HepG2 (cell line): ENCODE data around the gene STMN3. TPM values are rescaled to one million over a fixed set of nuclear protein-coding genes. Genes with fewer than 3 reads are reported as not detected.
A peak's percentile ranks its signal among the peaks of the same experiment; 100 is the strongest.

Experiments used
- ATAC-seq: fragments of 200-7000 bp; cut with Tn5 transposase; 3 replicates; pipeline ENCODE4 v1.9.1; 2020; ENCODE audit warnings: mild to moderate bottlenecking, moderate library complexity
- BruUV-seq: library from RNA; stranded (reverse); fragments of 400-500 nt; replicated peaks from 2 replicates; lab custom pipeline; 2021; lab: Mats Ljungman, UMichigan
- CTCF ChIA-PET: fragments of 300-600 bp; formaldehyde crosslinking; extraction: SDS; loops from one replicate; lab custom pipeline; 2021; ENCODE audit warnings: low total read pairs, inconsistent platforms, low intra/inter-chr PET ratio; lab: Yijun Ruan, JAX
- POLR2A ChIA-PET: fragments of 350-600 bp; sonication (Branson Sonifier 250); formaldehyde crosslinking; loops from one replicate; lab custom pipeline; 2020; ENCODE audit warnings: antibody characterized with exemption, inconsistent platforms; lab: Yijun Ruan, JAX
- DNase-seq: peaks from one replicate; pipeline ENCODE4 v3.0.0-alpha.2; 2015; ENCODE audit warnings: low spot score
- FAIRE-seq: peaks from 3 replicates; lab custom pipeline; 2011; peaks lifted over from hg19 to GRCh38; lab: Jason Lieb, UNC
- H2AFZ ChIP-seq: one replicate; pipeline ENCODE4 v1.6.1; 2011; ENCODE audit warnings: low read length, inconsistent platforms
- H3K27ac ChIP-seq: fragments of 300-600 bp; 3 replicates; pipeline ENCODE4 v1.8.0; 2011; ENCODE audit warnings: mixed run types, mild to moderate bottlenecking, mixed read lengths, low read length, inconsistent platforms; ENCODE audit not compliant: insufficient read depth; ENCODE audit errors: extremely low read length
- H3K27me3 ChIP-seq, 2 experiments: fragments of 200-600 bp in 1 of 2; 2 replicates in 1 of 2; 3 replicates in 1 of 2; pipeline versions ENCODE4 v1.6.0 to v1.8.0; 2011; ENCODE audit warnings: low read length in 2 of 2, mild to moderate bottlenecking in 2 of 2, moderate library complexity in 2 of 2, inconsistent platforms in 1 of 2; ENCODE audit not compliant: insufficient read depth in 2 of 2, control insufficient read depth in 1 of 2
- H3K36me3 ChIP-seq, 2 experiments: fragments of 200-600 bp in 1 of 2; replicated peaks in 1 of 2; 2 replicates in 1 of 2; 3 replicates in 1 of 2; pipeline versions ENCODE4 v1.5.1 to v1.8.0; 2011; ENCODE audit warnings: low read length in 2 of 2, inconsistent platforms in 1 of 2; ENCODE audit not compliant: insufficient read depth in 2 of 2, control insufficient read depth in 1 of 2
- H3K4me1 ChIP-seq: 2 replicates; pipeline ENCODE4 v1.5.1; 2012; ENCODE audit warnings: low read length, inconsistent platforms; ENCODE audit not compliant: insufficient read depth
- H3K4me2 ChIP-seq: 2 replicates; pipeline ENCODE4 v1.6.0; 2011; ENCODE audit warnings: low read depth, low read length, inconsistent platforms
- H3K4me3 ChIP-seq, 3 experiments: fragments of 200-600 bp in 1 of 3; sonication (generic), shearing (Covaris generic) in 1 of 3; replicated peaks in 1 of 3; 2 replicates each; pipeline ENCODE4 v1.5.1; 2011 to 2016; ENCODE audit warnings: low read length in 3 of 3, inconsistent platforms in 2 of 3, low read depth in 2 of 3, mild to moderate bottlenecking in 2 of 3, control low read depth in 1 of 3, mixed read lengths in 1 of 3; ENCODE audit not compliant: insufficient read depth in 1 of 3
- H3K79me2 ChIP-seq: one replicate; pipeline ENCODE4 v1.6.1; 2011; ENCODE audit warnings: low read length, inconsistent platforms; ENCODE audit not compliant: insufficient read depth
- H3K9ac ChIP-seq: 2 replicates; pipeline ENCODE4 v1.6.0; 2011; ENCODE audit warnings: mild to moderate bottlenecking, low read depth, low read length, inconsistent platforms; ENCODE audit not compliant: insufficient read depth
- H3K9me3 ChIP-seq: 2 replicates; pipeline ENCODE4 v1.5.1; 2012; ENCODE audit warnings: mild to moderate bottlenecking, low read length
- H4K20me1 ChIP-seq: 2 replicates; pipeline ENCODE4 v1.6.0; 2011; ENCODE audit warnings: inconsistent platforms, mild to moderate bottlenecking, low read length, moderate library complexity; ENCODE audit not compliant: insufficient read depth
- AGO2 ChIP-seq: fragments of 200-400 bp; formaldehyde crosslinking; optimal IDR thresholded peaks from 2 replicates; pipeline ENCODE3; 2017; ENCODE audit warnings: mild to moderate bottlenecking, low read depth, low read length, moderate library complexity
- ARNTL ChIP-seq: sonication (generic); formaldehyde crosslinking; IDR thresholded peaks from 2 replicates; pipeline ENCODE4 v1.4.0; 2020; ENCODE audit warnings: mild to moderate bottlenecking, missing genetic modification reagents
- JUN ChIP-seq: sonication (generic); formaldehyde crosslinking; IDR thresholded peaks from 2 replicates; pipeline ENCODE4 v1.4.0; 2020; ENCODE audit warnings: mild to moderate bottlenecking, missing genetic modification reagents
- KDM6A ChIP-seq: IDR thresholded peaks from 2 replicates; pipeline ENCODE4 v1.6.1; 2016; ENCODE audit warnings: low read depth
- MED8 ChIP-seq: sonication (generic); formaldehyde crosslinking; IDR thresholded peaks from 2 replicates; pipeline ENCODE4 v1.8.1; 2023; ENCODE audit warnings: mild to moderate bottlenecking, missing genetic modification reagents; ENCODE audit not compliant: insufficient replicate concordance
- MEIS1 ChIP-seq: sonication (generic); formaldehyde crosslinking; IDR thresholded peaks from 2 replicates; pipeline ENCODE4 v1.9.0; 2021; ENCODE audit warnings: mild to moderate bottlenecking, missing genetic modification reagents, moderate library complexity, borderline replicate concordance
- NBN ChIP-seq: fragments of 450-650 bp; conservative IDR thresholded peaks from 2 replicates; pipeline ENCODE4 v1.6.1; 2017
- NCOR1 ChIP-seq: fragments of 200-600 bp; sonication (generic); IDR thresholded peaks from 2 replicates; pipeline ENCODE4 v1.7.0; 2017; ENCODE audit warnings: antibody characterized with exemption, low read length, borderline replicate concordance
- RXRA ChIP-seq: sonication (generic); formaldehyde crosslinking; IDR thresholded peaks from 2 replicates; pipeline ENCODE4 v1.5.1; 2020; ENCODE audit warnings: missing genetic modification reagents
- SRSF4 ChIP-seq: fragments of 200-400 bp; formaldehyde crosslinking; IDR thresholded peaks from one replicate; pipeline ENCODE4 v1.6.1; 2018; ENCODE audit warnings: mild to moderate bottlenecking, low read depth, low read length, moderate library complexity; ENCODE audit not compliant: poor library complexity, severe bottlenecking
- ZNF251 ChIP-seq: sonication (generic); formaldehyde crosslinking; IDR thresholded peaks from 2 replicates; pipeline ENCODE4 v1.9.0; 2021; ENCODE audit warnings: mild to moderate bottlenecking, missing genetic modification reagents
- ZNF326 ChIP-seq: sonication (generic); formaldehyde crosslinking; IDR thresholded peaks from 2 replicates; pipeline ENCODE4 v1.4.0; 2020; ENCODE audit warnings: missing genetic modification reagents, borderline replicate concordance
- ZNF549 ChIP-seq: sonication (generic); formaldehyde crosslinking; IDR thresholded peaks from 2 replicates; pipeline ENCODE4 v1.5.0; 2020; ENCODE audit warnings: missing genetic modification reagents
- ZNF710 ChIP-seq: sonication (generic); formaldehyde crosslinking; IDR thresholded peaks from 2 replicates; pipeline ENCODE4 v1.5.0; 2020; ENCODE audit warnings: mild to moderate bottlenecking, missing genetic modification reagents, borderline replicate concordance
- ZSCAN12 ChIP-seq: sonication (generic); formaldehyde crosslinking; IDR thresholded peaks from 2 replicates; pipeline ENCODE4 v1.9.0; 2021; ENCODE audit warnings: mild to moderate bottlenecking, missing genetic modification reagents
- WGBS: methylation state at CpG from one replicate; pipeline ENCODE4 v1.1.6; 2017; ENCODE audit warnings: low lambda C conversion rate; 5-methylcytosine and 5-hydroxymethylcytosine counted together
- in situ Hi-C: cut with HindIII; loops from 2 replicates; pipeline ENCODE4 v1.10.0; 2017; ENCODE audit warnings: low pct_unique_long_range_greater_than_20kb; ENCODE audit not compliant: extremely low pct_ligation_motif_present
- intact Hi-C: fragments of 100-400 bp; cut with micrococcal nuclease; formaldehyde crosslinking; loops from one replicate; pipeline ENCODE4 v1.10.0; 2022; ENCODE audit not compliant: unreplicated experiment
- polyA plus RNA-seq, 8 experiments: library from polyadenylated mRNA; depleted of rRNA in 3 of 8; stranded (reverse) in 7 of 8; unstranded in 1 of 8; fragments of >200 nt; fragmentation: Illumina TruSeq in 4 of 8; extraction: Trizol in 4 of 8; gene quantifications; 2 replicates each; pipeline versions ENCODE4 v1.2.1 to v1.2.3, GENCODE V29; 2011 to 2016; ENCODE audit warnings: low read depth in 4 of 8, missing spikeins in 1 of 8, mixed read lengths in 1 of 8; ENCODE audit not compliant: insufficient read depth in 1 of 8
- total RNA-seq, 5 experiments: library from RNA; depleted of rRNA; stranded (reverse); fragments of >200 nt; fragmentation: Illumina TruSeq; extraction: Trizol; gene quantifications; 2 replicates each; pipeline ENCODE4 v1.2.3, GENCODE V29; 2016; ENCODE audit warnings: low read depth in 1 of 5
- TF ChIP-seq, protein P1 (sequence below): sonication (generic); formaldehyde crosslinking; IDR thresholded peaks from 2 replicates; pipeline ENCODE4 v1.4.0; 2020; ENCODE audit warnings: mild to moderate bottlenecking, missing genetic modification reagents
- TF ChIP-seq, protein P2 (sequence below): IDR thresholded peaks from 2 replicates; pipeline ENCODE4 v1.6.1; 2016

Gene STMN3
- total and polyA plus RNA-seq, 2 of the 13 experiments (the other 11 are each of a cell fraction or from before 2014, with no cell fraction given) = 21.0 to 48.3 TPM

DNA sequence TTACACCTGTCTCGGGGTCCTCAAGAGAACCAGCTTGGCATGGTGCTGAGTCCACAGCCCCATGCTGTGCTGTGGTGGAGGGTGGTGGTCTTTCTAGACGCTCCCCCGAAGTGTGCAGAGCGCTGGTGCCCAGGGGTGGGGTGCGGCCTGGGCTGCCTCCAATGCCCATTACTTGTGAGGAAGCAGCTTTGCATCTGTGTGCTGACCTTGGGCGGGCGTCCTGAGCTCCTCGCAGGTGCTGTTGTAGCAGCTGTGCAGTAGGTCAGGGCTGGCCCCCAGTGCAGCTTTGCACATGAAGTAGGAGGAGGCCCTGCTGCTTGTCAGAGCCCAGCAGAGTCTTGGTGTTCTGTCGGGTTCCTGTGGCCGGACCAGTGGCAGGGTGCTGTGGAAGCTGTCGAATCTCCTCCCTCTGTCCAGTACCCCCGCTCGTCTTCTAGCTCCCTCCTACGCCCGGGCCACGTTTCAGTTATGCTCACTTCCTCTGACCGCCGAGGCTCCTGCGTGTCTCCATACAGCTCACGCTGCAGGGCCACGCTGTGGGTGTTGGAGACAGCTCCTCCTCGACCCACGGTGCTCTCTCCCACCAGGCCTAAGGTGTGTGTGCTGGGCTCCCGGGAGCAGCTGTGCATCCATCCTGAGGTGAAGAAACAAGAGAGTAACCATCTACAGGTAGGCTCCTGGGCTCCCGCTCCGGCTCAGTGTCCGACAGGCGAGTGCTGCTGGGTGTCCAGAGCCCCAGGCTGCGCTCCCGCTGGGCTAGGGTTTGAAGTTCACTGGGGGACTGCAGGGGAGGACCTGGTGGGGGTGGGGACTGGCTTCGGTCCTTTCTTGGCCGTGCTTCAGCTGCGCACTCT, 9.0 kb upstream of the STMN3 start (continued):
- TF ChIP-seq NBN (no peak), RXRA (CRISPR knock-in tag) (no peak), JUN (CRISPR knock-in tag) (no peak)

DNA sequence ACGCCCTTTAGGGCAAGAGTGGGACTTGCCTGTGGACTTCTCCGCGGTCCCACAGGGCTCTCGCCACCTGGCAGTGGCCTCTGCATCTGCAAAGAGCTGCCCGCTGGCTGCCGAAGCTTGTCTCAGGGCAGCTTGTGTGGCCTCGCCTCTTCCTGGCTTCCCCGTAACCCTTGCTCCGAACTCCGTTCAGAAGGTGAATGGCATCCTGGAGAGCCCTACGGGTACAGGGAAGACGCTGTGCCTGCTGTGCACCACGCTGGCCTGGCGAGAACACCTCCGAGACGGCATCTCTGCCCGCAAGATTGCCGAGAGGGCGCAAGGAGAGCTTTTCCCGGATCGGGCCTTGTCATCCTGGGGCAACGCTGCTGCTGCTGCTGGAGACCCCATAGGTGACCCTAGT, 7.9 kb upstream of the STMN3 start:
- Histone ChIP-seq H3K4me2 (no peak overlapping the region), H4K20me1 (no peaks in the 10 kb centered on the region), H3K27me3 (no peaks in the 10 kb centered on the region; a peak in 1 of 5 replicates), H3K4me1 (peaks cover 31% of the 10 kb centered on the region), H3K4me3 (no peak overlapping the region), H3K79me2 (peaks cover 17% of the 10 kb centered on the region), H3K27ac (no peak overlapping the region), H3K36me3 (peaks cover 26 to 40% of the 10 kb centered on the region in 2 experiments), H3K9ac (no peak overlapping the region), H3K9me3 (no peaks in the 10 kb centered on the region), H2AFZ (no peak overlapping the region)
- no TSS peak for BruUV-seq
- FAIRE-seq = no peak
- CTCF ChIA-PET = no interaction called here
- POLR2A ChIA-PET = no interaction called here
- DNase-seq = no peak
- in situ Hi-C loops (no loop called here), intact Hi-C loops (no loop called here)
- ATAC-seq = no peak
- WGBS = 98% methylated on average over 22 of the region's 22 CpGs
- TF ChIP-seq ZNF251 (no peak), AGO2 (peak; percentile 33), SRSF4 (no peak), MED8 (CRISPR knock-in tag) (no peak), NCOR1 (no peak), ZSCAN12 (CRISPR knock-in tag) (no peak), MEIS1 (CRISPR knock-in tag) (no peak), ZNF326 (CRISPR knock-in tag) (no peak), KDM6A (CRISPR knock-in tag) (no peak), ZNF710 (CRISPR knock-in tag) (no peak), ZNF549 (CRISPR knock-in tag) (no peak), ARNTL (CRISPR knock-in tag) (no peak)
- TF ChIP-seq, protein P1, sequence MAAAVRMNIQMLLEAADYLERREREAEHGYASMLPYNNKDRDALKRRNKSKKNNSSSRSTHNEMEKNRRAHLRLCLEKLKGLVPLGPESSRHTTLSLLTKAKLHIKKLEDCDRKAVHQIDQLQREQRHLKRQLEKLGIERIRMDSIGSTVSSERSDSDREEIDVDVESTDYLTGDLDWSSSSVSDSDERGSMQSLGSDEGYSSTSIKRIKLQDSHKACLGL = peak; percentile 24; the same call in 1 of the 2 replicates
- TF ChIP-seq, protein P2, sequence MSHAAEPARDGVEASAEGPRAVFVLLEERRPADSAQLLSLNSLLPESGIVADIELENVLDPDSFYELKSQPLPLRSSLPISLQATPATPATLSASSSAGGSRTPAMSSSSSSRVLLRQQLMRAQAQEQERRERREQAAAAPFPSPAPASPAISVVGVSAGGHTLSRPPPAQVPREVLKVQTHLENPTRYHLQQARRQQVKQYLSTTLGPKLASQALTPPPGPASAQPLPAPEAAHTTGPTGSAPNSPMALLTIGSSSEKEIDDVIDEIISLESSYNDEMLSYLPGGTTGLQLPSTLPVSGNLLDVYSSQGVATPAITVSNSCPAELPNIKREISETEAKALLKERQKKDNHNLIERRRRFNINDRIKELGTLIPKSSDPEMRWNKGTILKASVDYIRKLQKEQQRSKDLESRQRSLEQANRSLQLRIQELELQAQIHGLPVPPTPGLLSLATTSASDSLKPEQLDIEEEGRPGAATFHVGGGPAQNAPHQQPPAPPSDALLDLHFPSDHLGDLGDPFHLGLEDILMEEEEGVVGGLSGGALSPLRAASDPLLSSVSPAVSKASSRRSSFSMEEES = no peak
